Progenitor cell of endocrine pancreas (in vitro differentiated cells): ENCODE results near the gene APP. TPM values are rescaled to one million over a fixed set of nuclear protein-coding genes. Genes with fewer than 3 reads are reported as not detected.

ENCODE experiments used
- DNase-seq: peaks from one replicate; pipeline ENCODE4 v3.0.0; 2021; ENCODE audit warnings: low spot score; ENCODE audit not compliant: unreplicated experiment
- H3K27ac Mint-ChIP-seq: 2 replicates; pipeline ENCODE4 v1.8.0; 2021; ENCODE audit warnings: mild to moderate bottlenecking, moderate library complexity, mixed read lengths
- H3K27me3 Mint-ChIP-seq: 2 replicates; pipeline ENCODE4 v1.8.0; 2021; ENCODE audit warnings: mixed read lengths
- H3K36me3 Mint-ChIP-seq: 2 replicates; pipeline ENCODE4 v1.8.0; 2022; ENCODE audit warnings: mixed read lengths; ENCODE audit not compliant: insufficient read depth
- H3K4me1 Mint-ChIP-seq: 2 replicates; pipeline ENCODE4 v1.8.0; 2021; ENCODE audit warnings: low read depth, mixed read lengths
- H3K4me3 Mint-ChIP-seq: 2 replicates; pipeline ENCODE4 v1.8.0; 2021; ENCODE audit warnings: low read depth, mild to moderate bottlenecking, moderate library complexity, mixed read lengths
- H3K9me3 Mint-ChIP-seq: 2 replicates; pipeline ENCODE4 v1.8.0; 2021; ENCODE audit warnings: low read depth, mixed read lengths
- CTCF ChIP-seq: fragments of 200-600 bp; sonication (generic); IDR thresholded peaks from one replicate; pipeline ENCODE4 v1.5.0; 2021; ENCODE audit warnings: antibody characterized with exemption, mild to moderate bottlenecking; ENCODE audit not compliant: unreplicated experiment
- total RNA-seq: library from RNA; stranded (reverse); gene quantifications from 2 replicates; pipeline ENCODE4 v1.2.1, GENCODE V29; 2021

Gene APP
- total RNA-seq, 1 donor from 2014 or later = 631 TPM

DNA sequence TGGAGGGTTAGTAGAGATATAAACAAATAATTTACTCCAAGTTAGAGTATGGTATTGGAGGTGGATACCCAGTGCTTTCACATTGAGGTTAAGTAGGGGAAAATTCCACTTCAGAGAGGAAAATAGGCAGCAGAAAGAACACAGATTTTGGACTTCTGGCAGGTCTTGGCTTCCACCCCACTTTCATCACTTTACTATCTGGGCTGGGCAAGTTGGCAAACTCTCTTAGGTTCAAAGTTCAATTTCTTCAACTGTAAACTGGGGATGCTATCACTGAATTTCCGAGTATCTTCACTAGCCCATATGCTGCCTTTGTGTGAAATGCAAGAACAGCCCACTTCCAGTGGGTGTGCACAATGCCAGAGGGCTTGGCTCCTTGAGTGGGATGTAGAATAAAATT is 220.9 kb downstream of the APP start:
- TF ChIP-seq CTCF = no peak
- Mint-ChIP-seq H3K9me3 (peaks cover 3% of the 10 kb centered on the region), H3K4me1 (no peaks in the 10 kb centered on the region), H3K27ac (no peak overlapping the region), H3K27me3 (no peaks in the 10 kb centered on the region), H3K4me3 (no peak overlapping the region), H3K36me3 (peaks cover 44% of the 10 kb centered on the region)
- no peak for DNase-seq

GRCh38 chr21:25944672-25945213 is 225.8 kb downstream of the APP start:
- Mint-ChIP-seq H3K36me3 (peaks cover 33% of the 10 kb centered on the region), H3K4me3 (no peak overlapping the region), H3K4me1 (peaks cover 15% of the 10 kb centered on the region), H3K9me3 (peaks cover 3% of the 10 kb centered on the region), H3K27me3 (no peaks in the 10 kb centered on the region), H3K27ac (peak overlapping the region; percentile 43)
- DNase-seq = no peak
- no peak for TF ChIP-seq CTCF

GRCh38 chr21:25944082-25944481 is 226.5 kb downstream of the APP start:
- DNase-seq = no peak
- peaks cover 3% of the 10 kb centered on the region for H3K9me3 Mint-ChIP-seq
- peak overlapping the region; percentile 13 for H3K27ac Mint-ChIP-seq
- no peak overlapping the region for H3K4me3 Mint-ChIP-seq
- no peak for TF ChIP-seq CTCF
- H3K4me1 Mint-ChIP-seq = peaks cover 15% of the 10 kb centered on the region
- H3K27me3 Mint-ChIP-seq = no peaks in the 10 kb centered on the region
- peaks cover 31% of the 10 kb centered on the region for H3K36me3 Mint-ChIP-seq

- DNase-seq = no peak
- H3K36me3 Mint-ChIP-seq = peaks cover 25% of the 10 kb centered on the region
- H3K4me3 Mint-ChIP-seq = no peak overlapping the region
- no peak for TF ChIP-seq CTCF
- H3K4me1 Mint-ChIP-seq = peaks cover 15% of the 10 kb centered on the region
- H3K9me3 Mint-ChIP-seq = peaks cover 3% of the 10 kb centered on the region
- H3K27ac Mint-ChIP-seq = no peak overlapping the region
- H3K27me3 Mint-ChIP-seq = no peaks in the 10 kb centered on the region
Measured at GRCh38 chr21:25942135-25942534, 228.4 kb downstream of the APP start.

DNA sequence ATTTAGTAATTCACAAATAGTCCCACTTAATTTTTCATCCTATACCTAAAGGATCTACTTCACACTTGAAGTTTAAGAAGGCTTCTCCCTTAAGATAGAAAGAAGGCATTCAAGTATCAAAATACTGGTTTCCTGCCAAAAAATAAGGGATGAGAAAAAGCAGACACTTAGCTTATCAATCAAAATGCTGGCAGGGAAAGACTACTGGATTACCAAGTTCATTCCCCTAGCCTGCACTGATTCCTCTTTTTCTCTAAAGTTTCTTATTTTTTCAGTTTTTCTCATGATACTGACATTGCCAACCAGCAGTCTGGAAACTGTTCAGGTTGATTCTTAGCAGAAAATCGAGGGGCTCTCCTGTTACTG is 231.2 kb downstream of the APP start:
- Mint-ChIP-seq H3K4me3 (no peak overlapping the region), H3K27me3 (no peaks in the 10 kb centered on the region), H3K36me3 (peaks cover 22% of the 10 kb centered on the region), H3K4me1 (peaks cover 11% of the 10 kb centered on the region), H3K27ac (no peak overlapping the region), H3K9me3 (no peaks in the 10 kb centered on the region)
- no peak for DNase-seq
- TF ChIP-seq CTCF = no peak
